ENCODE data around the gene HOXC5. TPM values are rescaled to one million over a fixed set of nuclear protein-coding genes. Genes with fewer than 3 reads are reported as not detected.

Gene HOXC5
- total and polyA plus RNA-seq, 2 donors (not counting 1 experiment from before 2014, with no cell fraction given), result not detected

DNA sequence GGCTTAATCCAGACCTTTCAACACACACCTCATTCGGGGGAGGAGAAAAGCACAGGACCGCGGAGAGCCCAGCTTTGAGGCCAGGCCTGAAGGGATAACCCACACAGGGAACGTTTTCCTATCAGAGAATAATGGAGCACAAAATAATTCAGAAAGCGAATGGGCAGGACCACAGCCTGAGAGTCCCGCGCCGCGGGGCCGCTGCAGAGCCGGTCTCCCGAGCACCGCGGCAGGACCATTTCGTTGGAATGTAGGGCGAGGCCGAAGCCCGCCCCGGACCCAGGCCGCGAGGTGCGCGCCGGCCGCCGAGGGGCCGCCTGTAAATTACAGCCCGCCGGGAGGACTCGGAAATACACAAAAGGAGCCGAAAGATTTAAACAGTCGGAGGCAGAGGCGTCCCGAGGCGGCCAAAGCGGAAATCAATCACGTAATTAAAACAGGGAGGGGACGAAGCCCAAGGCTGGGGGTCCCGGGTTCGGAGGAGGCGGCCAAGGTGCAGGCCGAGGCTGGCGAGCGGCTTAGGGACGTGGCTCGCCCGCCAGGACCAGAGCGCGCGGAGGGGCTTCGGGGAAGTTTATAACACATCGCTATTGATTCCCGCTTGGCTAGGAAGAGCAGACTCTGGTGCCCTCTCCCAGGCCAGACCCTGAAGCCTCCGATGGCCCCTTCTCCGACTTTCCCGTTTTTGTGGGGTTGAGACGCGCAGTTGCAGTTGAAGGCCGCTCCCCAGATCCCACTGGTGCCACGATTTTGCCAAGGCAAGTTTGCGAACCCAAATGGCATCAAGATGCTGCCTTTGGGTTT is 14.5 kb downstream of the HOXC5 start:
- 12% methylated on average over 61 of the region's 61 CpGs for WGBS (ENCODE audit: insufficient coverage)
- Mint-ChIP-seq H3K4me3 (peak overlapping the region; percentile 66), H3K27me3 (peaks cover 89% of the 10 kb centered on the region), H3K4me1 (peaks cover 29% of the 10 kb centered on the region), H3K27ac (no peak overlapping the region), H3K9me3 (ENCODE audit: insufficient read depth) (no peaks in the 10 kb centered on the region)
- TF ChIP-seq, protein P1, sequence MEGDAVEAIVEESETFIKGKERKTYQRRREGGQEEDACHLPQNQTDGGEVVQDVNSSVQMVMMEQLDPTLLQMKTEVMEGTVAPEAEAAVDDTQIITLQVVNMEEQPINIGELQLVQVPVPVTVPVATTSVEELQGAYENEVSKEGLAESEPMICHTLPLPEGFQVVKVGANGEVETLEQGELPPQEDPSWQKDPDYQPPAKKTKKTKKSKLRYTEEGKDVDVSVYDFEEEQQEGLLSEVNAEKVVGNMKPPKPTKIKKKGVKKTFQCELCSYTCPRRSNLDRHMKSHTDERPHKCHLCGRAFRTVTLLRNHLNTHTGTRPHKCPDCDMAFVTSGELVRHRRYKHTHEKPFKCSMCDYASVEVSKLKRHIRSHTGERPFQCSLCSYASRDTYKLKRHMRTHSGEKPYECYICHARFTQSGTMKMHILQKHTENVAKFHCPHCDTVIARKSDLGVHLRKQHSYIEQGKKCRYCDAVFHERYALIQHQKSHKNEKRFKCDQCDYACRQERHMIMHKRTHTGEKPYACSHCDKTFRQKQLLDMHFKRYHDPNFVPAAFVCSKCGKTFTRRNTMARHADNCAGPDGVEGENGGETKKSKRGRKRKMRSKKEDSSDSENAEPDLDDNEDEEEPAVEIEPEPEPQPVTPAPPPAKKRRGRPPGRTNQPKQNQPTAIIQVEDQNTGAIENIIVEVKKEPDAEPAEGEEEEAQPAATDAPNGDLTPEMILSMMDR (IDR thresholded peaks at IDR 0.05), result no peak
- peak; percentile 81 for TF ChIP-seq EZH2 (IDR thresholded peaks at IDR 0.05; ENCODE audit: borderline replicate concordance, insufficient read depth, low read depth, low read length, poor library complexity, severe bottlenecking)
- DNase-seq (peak; percentile 48), ATAC-seq (ENCODE audit: low read depth) (no peak)
- Histone ChIP-seq H3K9ac (ENCODE audit: low read length) (no peak overlapping the region), H2AFZ (ENCODE audit: insufficient read depth, low read depth, low read length, poor library complexity, severe bottlenecking) (peak overlapping the region; percentile 27), H3K4me2 (replicated peaks; ENCODE audit: low read depth, low read length, poor library complexity, severe bottlenecking) (peak overlapping the region; percentile 67), H3K4me1 (ENCODE audit: control insufficient read depth in 2 of 2, insufficient read depth in 2 of 2, low read length in 2 of 2) (peaks cover 34 to 35% of the 10 kb centered on the region in 2 donors), H3K9me3 (ENCODE audit: control extremely low read depth in 1 of 3, control insufficient read depth in 2 of 3, insufficient read depth in 1 of 3, low read length in 2 of 3) (peaks cover 0 to 29% (median 2%) of the 10 kb centered on the region in 3 donors), H3K79me2 (ENCODE audit: control insufficient read depth, insufficient read depth, low read length) (no peaks in the 10 kb centered on the region), H3K27me3 (replicated peaks in 1 of 4; ENCODE audit: control extremely low read depth in 1 of 4, control insufficient read depth in 3 of 4, insufficient read depth in 4 of 4, low read length in 3 of 4) (peaks cover 2 to 93% (median 83%) of the 10 kb centered on the region in 4 experiments), H4K20me1 (ENCODE audit: control insufficient read depth, insufficient read depth, low read length, poor library complexity, severe bottlenecking) (no peaks in the 10 kb centered on the region), H3K27ac (ENCODE audit: low read length in 2 of 2) (no peak overlapping the region), H3K4me3 (ENCODE audit: control extremely low read depth in 1 of 5, extremely low read depth in 1 of 5, insufficient read depth in 1 of 5, low read depth in 2 of 5, low read length in 4 of 5) (peak overlapping the region in 3 of 5 experiments; percentile 11 to 33 (median 18)), H3K36me3 (replicated peaks in 1 of 2; ENCODE audit: control extremely low read depth in 1 of 2, control insufficient read depth in 1 of 2, extremely low read depth in 1 of 2, insufficient read depth in 2 of 2, low read length in 1 of 2) (no peaks in the 10 kb centered on the region)
- ChIA-PET POLR2A (no interaction called here), CTCF (interaction anchor here (1.1 kb wide), 1 partner anchor 15 kb away, joined by 3 read pairs; the partner anchor contains the start of gene HOXC5)
- intact Hi-C loops (cut with micrococcal nuclease), result no loop called here

DNA sequence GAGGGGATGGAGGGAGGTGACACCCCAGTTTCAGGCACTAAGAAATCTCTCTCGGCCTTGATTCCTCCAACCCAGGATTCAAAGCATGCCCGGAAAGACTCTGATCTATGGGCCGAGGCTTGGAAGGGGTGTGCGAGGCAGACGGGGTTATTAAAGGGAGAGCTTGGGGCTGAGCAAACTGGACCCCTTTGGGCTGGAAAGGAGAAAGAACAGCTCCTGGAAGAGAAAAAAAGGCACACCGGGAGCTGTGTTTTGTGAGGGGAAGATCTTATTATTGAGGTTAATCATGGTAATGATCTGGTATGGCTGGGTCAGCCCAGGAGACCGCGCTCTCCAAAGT is 15.1 kb downstream of the HOXC5 start:
- H3K4me3 ChIP-seq (ENCODE audit: control extremely low read depth in 1 of 5, extremely low read depth in 1 of 5, insufficient read depth in 1 of 5, low read depth in 2 of 5, low read length in 4 of 5), result no peak overlapping the region
- H3K36me3 ChIP-seq (replicated peaks in 1 of 2; ENCODE audit: control extremely low read depth in 1 of 2, control insufficient read depth in 1 of 2, extremely low read depth in 1 of 2, insufficient read depth in 2 of 2, low read length in 1 of 2), result no peaks in the 10 kb centered on the region
- H3K9me3 ChIP-seq (ENCODE audit: control extremely low read depth in 1 of 3, control insufficient read depth in 2 of 3, insufficient read depth in 1 of 3, low read length in 2 of 3), result peaks cover 0 to 35% (median 2%) of the 10 kb centered on the region in 3 donors
- H3K4me2 ChIP-seq (replicated peaks; ENCODE audit: low read depth, low read length, poor library complexity, severe bottlenecking), result peak overlapping the region; percentile 67
- no peak overlapping the region for H3K9ac ChIP-seq (ENCODE audit: low read length)
- no peaks in the 10 kb centered on the region for H3K79me2 ChIP-seq (ENCODE audit: control insufficient read depth, insufficient read depth, low read length)
- no peak for DNase-seq
- Mint-ChIP-seq H3K27me3 (peaks cover 83% of the 10 kb centered on the region), H3K27ac (no peak overlapping the region), H3K9me3 (ENCODE audit: insufficient read depth) (no peaks in the 10 kb centered on the region), H3K4me3 (peak overlapping the region; percentile 40), H3K4me1 (peaks cover 32% of the 10 kb centered on the region)
- 29% methylated on average over 6 of the region's 8 CpGs for WGBS (ENCODE audit: insufficient coverage)
- no peak for ATAC-seq (ENCODE audit: low read depth)
- intact Hi-C loops (cut with micrococcal nuclease), result no loop called here
- peaks cover 40% of the 10 kb centered on the region in 2 donors for H3K4me1 ChIP-seq (ENCODE audit: control insufficient read depth in 2 of 2, insufficient read depth in 2 of 2, low read length in 2 of 2)
- H3K27ac ChIP-seq (ENCODE audit: low read length in 2 of 2), result no peak overlapping the region
- ChIA-PET POLR2A (no interaction called here), CTCF (no interaction called here)
- TF ChIP-seq, protein P1 (IDR thresholded peaks at IDR 0.05), result no peak
- TF ChIP-seq EZH2 (IDR thresholded peaks at IDR 0.05; ENCODE audit: borderline replicate concordance, insufficient read depth, low read depth, low read length, poor library complexity, severe bottlenecking), result no peak
- H2AFZ ChIP-seq (ENCODE audit: insufficient read depth, low read depth, low read length, poor library complexity, severe bottlenecking), result no peak overlapping the region
- no peaks in the 10 kb centered on the region for H4K20me1 ChIP-seq (ENCODE audit: control insufficient read depth, insufficient read depth, low read length, poor library complexity, severe bottlenecking)
- H3K27me3 ChIP-seq (replicated peaks in 1 of 4; ENCODE audit: control extremely low read depth in 1 of 4, control insufficient read depth in 3 of 4, insufficient read depth in 4 of 4, low read length in 3 of 4), result peaks cover 2 to 92% (median 80%) of the 10 kb centered on the region in 4 experiments
